NT2/D1 (cell line): Measurements from ENCODE around the gene GALNT12.

Experiments
- YY1 ChIP-seq: IDR thresholded peaks from 2 replicates; pipeline ENCODE4 v1.6.1; 2011; ENCODE audit not compliant: insufficient read length, insufficient read depth
- ZNF274 ChIP-seq: IDR thresholded peaks from 2 replicates; pipeline ENCODE4 v1.6.1; 2011; ENCODE audit warnings: mild to moderate bottlenecking, low read depth, low read length

DNA sequence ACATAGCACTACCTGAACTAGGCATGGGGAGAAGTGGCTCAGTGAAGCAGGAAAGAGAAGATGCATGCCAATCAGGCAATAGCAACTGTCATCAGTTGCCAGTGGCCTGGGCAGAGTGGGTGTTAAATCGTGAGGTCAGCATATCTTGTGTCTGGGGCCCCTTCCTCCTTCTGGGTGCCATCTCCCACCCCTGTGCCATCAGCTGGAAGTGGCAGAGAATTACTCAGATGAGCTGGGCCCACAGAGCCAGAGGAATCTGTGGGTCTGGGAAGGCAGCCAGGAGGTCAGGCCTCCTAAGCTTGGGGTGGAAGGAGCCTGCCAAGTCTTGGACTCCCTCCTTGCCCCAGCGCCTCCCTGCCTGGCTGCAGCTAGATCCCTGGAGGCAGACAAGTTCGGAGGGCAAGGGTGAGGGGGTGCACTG lies 66.5 kb downstream of the GALNT12 start:
- TF ChIP-seq YY1 (no peak), ZNF274 (no peak)
